SKM-1 (cell line): ENCODE results near the gene APOA4.
A peak's percentile ranks its signal among the peaks of the same experiment; 100 is the strongest.

Source experiments
- DNase-seq: peaks from one replicate; lab custom pipeline; 2025; ENCODE audit not compliant: unreplicated experiment; lab: John Stamatoyannopoulos, UW

APOA4 gene

GRCh38 chr11:116823031-116823843 lies at the start of gene APOA4:
Gene APOA4, minus strand, starts transcription at chr11:116823304. Its CDS starts 113 bp downstream, at chr11:116823191.
- DNase-seq: no peak

- DNase-seq: no peak
These were observed 48.1 kb upstream of the APOA4 start for GRCh38 chr11:116871248-116871647.

- no peak for DNase-seq
These were observed 47.0 kb upstream of the APOA4 start for GRCh38 chr11:116870054-116870453.

- no peak for DNase-seq
These were observed 46.5 kb upstream of the APOA4 start for GRCh38 chr11:116869610-116870009.

- DNase-seq: no peak
These were observed 45.0 kb upstream of the APOA4 start for GRCh38 chr11:116868066-116868465.

- no peak for DNase-seq
These were observed 44.5 kb upstream of the APOA4 start for GRCh38 chr11:116867619-116868018.

- DNase-seq: no peak
These were observed 43.8 kb upstream of the APOA4 start for GRCh38 chr11:116866804-116867455.

- no peak for DNase-seq
These were observed 42.6 kb upstream of the APOA4 start for GRCh38 chr11:116865696-116866095.

- DNase-seq: no peak
These were observed 41.4 kb upstream of the APOA4 start for GRCh38 chr11:116864531-116864930.

GRCh38 chr11:116862951-116863350 lies 39.8 kb upstream of the APOA4 start:
- no peak for DNase-seq

- DNase-seq: no peak
These were observed 39.1 kb upstream of the APOA4 start for GRCh38 chr11:116862185-116862584.

GRCh38 chr11:116861539-116861938 lies 38.4 kb upstream of the APOA4 start:
- no peak for DNase-seq

GRCh38 chr11:116860303-116860702 lies 37.2 kb upstream of the APOA4 start:
- DNase-seq: no peak

- DNase-seq: no peak
These were observed 36.1 kb upstream of the APOA4 start for GRCh38 chr11:116859175-116859574.

- DNase-seq: no peak
These were observed 34.8 kb upstream of the APOA4 start for GRCh38 chr11:116857936-116858335.

- no peak for DNase-seq
These were observed 34.2 kb upstream of the APOA4 start for GRCh38 chr11:116857316-116857715.

- DNase-seq: no peak
These were observed 33.3 kb upstream of the APOA4 start for GRCh38 chr11:116856423-116856822.

- DNase-seq: no peak
These were observed 32.3 kb upstream of the APOA4 start for GRCh38 chr11:116855413-116855812.

- peak; percentile 75 for DNase-seq
These were observed 30.5 kb upstream of the APOA4 start for GRCh38 chr11:116853461-116854073.

- no peak for DNase-seq
These were observed 29.3 kb upstream of the APOA4 start for GRCh38 chr11:116852261-116853031.

GRCh38 chr11:116851626-116852025 lies 28.5 kb upstream of the APOA4 start:
- DNase-seq: peak; percentile 22
